ENCODE results near the gene CARD9.

Gene CARD9

GRCh38 chr9:136359774-136360718 lies 13.4 kb downstream of the CARD9 start:
- no peak for DNase-seq (ENCODE audit: low read depth)
- no peak for TF ChIP-seq CTCF (IDR thresholded peaks at IDR 0.05; ENCODE audit: insufficient read depth, low read depth, low read length, missing control alignments)
- H3K4me3 ChIP-seq (ENCODE audit: low read length): no peak overlapping the region

GRCh38 chr9:136358888-136359287 lies 14.6 kb downstream of the CARD9 start:
- DNase-seq (ENCODE audit: low read depth): no peak
- no peak for TF ChIP-seq CTCF (IDR thresholded peaks at IDR 0.05; ENCODE audit: insufficient read depth, low read depth, low read length, missing control alignments)
- H3K4me3 ChIP-seq (ENCODE audit: low read length): no peak overlapping the region

- TF ChIP-seq CTCF (IDR thresholded peaks at IDR 0.05; ENCODE audit: insufficient read depth, low read depth, low read length, missing control alignments): no peak
- no peak overlapping the region for H3K4me3 ChIP-seq (ENCODE audit: low read length)
Observed at GRCh38 chr9:136358016-136358415, 15.5 kb downstream of the CARD9 start.

GRCh38 chr9:136357202-136357725 lies 16.2 kb downstream of the CARD9 start:
- TF ChIP-seq CTCF (IDR thresholded peaks at IDR 0.05; ENCODE audit: insufficient read depth, low read depth, low read length, missing control alignments): no peak
- no peak for DNase-seq (ENCODE audit: low read depth)
- H3K4me3 ChIP-seq (ENCODE audit: low read length): no peak overlapping the region

More at GRCh38 chr9:136358016-136358415, 15.5 kb downstream of the CARD9 start:
- DNase-seq (ENCODE audit: low read depth): no peak

DNA sequence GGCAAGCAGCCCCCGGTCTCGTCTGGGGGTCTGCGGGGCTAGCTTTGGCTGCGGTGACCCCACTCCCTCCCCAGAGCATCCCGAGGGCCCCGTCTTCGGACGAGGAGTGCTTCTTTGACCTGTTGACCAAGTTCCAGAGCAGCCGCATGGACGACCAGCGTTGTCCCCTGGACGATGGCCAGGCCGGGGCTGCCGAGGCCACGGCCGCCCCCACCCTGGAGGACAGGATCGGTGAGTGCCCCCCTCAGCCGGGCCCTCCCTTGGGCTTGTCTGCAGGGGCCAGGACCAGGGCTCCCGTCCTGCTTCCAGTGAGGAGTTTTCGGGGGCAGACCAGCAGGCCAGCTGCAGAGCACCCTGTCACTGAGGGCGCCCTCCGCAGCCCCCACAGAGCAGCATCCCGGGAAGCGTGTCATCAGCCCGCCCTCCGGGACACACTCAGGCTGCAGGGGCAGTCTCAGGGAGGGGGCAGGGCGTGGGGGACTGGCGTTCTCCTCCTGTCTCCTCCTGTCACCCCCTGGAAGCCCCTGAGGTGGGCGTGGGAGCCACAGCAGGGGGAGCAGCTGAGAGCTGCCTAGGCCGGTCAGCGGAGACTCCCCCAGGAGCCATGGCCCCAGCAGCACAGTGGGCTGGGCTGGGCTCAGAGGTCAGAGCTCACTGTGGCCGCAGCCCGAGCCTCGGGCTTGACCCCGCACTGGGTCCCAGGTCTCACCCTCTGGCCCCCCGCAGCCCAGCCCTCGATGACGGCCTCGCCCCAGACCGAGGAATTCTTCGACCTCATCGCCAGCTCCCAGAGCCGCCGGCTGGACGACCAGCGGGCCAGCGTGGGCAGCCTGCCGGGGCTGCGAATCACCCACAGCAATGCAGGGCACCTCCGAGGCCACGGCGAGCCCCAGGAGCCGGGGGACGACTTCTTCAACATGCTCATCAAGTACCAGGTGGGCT lies 17.6 kb downstream of the CARD9 start:
- no peak for TF ChIP-seq CTCF (IDR thresholded peaks at IDR 0.05; ENCODE audit: insufficient read depth, low read depth, low read length, missing control alignments)
- no peak for DNase-seq (ENCODE audit: low read depth)
- no peak overlapping the region for H3K4me3 ChIP-seq (ENCODE audit: low read length)

DNA sequence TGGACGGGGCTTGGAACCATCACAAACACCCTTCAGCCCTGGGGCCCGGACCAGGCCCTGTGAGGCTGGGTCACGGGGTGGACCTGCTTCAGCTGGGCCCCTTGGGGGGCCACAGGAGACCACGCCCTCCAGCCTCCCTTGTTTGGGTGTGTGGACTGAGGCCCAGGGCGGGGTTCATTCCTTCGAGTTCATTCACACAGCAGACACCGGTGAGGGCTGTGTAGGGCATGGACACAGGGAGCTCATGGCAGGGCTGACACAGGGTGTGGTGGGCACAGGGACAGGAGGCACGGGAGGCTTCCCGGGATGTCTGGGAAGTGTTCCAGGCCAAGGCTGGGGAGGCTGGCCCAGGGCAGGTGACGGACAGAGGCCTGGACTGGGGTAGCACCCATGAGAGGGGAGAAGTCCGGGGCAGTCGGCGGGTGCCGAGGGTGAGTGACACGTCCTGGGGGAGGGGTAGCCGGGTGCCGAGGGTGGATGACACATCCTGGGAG lies 18.8 kb downstream of the CARD9 start:
- TF ChIP-seq CTCF (IDR thresholded peaks at IDR 0.05; ENCODE audit: insufficient read depth, low read depth, low read length, missing control alignments): no peak
- H3K4me3 ChIP-seq (ENCODE audit: low read length): no peak overlapping the region
- DNase-seq (ENCODE audit: low read depth): no peak
